DMS 273 (cell line): ENCODE data around the gene ATP11B.

Experiments used
- DNase-seq: peaks from one replicate; lab custom pipeline; 2025; ENCODE audit not compliant: unreplicated experiment; lab: John Stamatoyannopoulos, UW

The ATP11B gene

DNA sequence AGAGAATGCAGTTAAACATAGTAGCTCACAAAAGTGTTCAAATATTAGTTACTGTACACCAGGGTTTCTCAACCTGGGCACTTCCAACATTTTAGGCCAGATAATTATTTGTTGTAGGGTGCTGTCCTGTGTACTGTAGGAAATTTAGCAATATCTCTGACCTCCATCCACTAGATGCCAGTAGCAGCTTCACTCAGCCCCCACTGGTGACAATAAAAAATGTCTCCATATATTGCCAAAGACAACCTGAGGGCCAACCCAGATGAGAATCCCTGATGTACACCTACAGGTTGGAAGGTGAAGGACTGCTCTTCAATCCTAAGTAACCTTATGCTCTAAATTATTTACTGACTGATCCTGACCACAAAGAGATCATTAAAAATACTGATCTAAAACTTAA, 154.6 kb downstream of the ATP11B start:
- DNase-seq = peak; percentile 21

GRCh38 chr3:182948305-182948704, 155.0 kb downstream of the ATP11B start:
- DNase-seq = no peak

DNA sequence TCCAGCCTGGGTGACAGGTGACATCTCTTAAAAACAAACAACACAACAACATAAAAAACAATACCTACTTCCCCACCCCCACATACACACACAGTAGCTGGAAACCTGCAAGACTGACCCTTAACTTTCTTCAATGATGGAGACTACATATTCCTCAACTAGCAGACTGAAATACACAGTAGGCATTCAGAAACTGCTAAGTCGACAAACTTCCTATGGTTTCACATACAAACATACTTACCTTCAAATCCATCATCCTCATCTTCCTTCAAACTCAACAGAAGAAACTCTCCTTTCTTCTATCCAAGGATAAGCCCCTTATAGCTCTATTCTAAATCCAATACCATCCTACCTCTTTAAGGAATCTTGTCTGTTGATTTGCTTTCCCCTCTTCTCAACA, 156.4 kb downstream of the ATP11B start:
- DNase-seq = no peak

GRCh38 chr3:182954553-182955235, 161.4 kb downstream of the ATP11B start:
- DNase-seq = no peak

DNA sequence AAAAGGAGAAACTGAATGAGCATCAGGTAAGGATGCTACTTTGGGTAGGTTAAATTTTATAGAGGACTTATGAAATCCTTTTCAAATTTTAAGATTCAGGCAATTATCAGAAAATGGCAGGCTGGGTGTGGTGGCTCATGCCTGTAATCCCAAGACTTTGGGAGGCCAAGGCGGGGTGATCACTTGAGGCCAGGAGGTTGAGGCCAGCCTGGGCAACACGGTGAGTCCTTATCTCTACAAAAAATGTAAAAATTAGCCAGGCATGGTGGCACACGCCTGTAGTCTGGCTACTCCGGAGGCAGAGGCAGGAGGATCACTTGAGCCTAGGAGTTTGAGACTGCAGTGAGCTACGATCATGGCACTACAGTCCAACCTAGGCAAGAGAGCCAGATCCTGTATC, 163.9 kb downstream of the ATP11B start:
- no peak for DNase-seq

DNA sequence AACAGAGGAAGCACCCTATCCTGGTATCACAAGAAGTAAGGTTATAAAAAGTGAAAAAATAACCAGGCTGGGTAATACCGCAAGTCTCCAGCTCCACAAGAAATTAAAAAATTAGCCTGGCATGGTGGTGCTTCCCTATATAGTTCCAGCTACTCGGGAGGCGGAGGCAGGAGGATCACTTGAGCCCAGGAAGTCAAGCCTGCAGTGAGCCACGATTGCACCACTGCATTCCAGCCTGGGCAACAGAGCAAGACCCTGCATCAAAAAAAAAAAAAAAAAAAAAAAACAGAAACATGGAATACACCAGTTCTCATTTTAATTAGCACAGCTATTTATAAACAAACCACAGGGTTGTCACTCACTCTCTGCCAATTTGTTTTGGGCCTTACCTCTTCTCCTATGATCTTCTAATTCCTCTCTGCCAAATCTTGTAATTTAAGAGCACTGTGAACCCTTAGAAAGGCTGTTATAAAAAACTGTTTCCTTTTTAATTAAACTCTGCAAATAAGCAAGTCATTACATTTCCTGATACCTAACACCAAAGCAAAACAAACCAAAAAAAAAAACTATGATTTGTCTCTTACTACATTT, 164.5 kb downstream of the ATP11B start:
- DNase-seq = no peak

- DNase-seq = no peak
Measured at GRCh38 chr3:182959474-182960350, 166.4 kb downstream of the ATP11B start.

- no peak for DNase-seq
Measured at GRCh38 chr3:182962166-182962565, 168.9 kb downstream of the ATP11B start.

DNA sequence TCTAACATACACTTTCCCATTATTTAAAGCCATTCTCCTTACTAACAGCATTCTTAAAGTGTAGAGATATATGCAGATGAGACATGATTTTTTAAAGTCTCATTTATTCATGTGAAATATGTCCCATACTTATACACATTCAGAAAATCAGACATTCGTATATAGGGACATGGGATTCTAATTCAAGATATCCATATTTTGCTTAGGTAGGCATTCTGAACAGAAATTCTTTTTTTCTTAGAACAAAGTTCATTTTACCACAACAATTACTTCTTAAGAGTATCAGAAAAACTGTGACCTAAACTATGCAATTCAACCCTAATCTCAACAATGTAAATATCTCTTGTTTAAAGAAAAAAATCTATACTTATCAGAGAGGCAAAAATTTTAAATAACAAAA, 170.9 kb downstream of the ATP11B start:
- DNase-seq = no peak

- no peak for DNase-seq
Measured at GRCh38 chr3:182965861-182966366, 172.6 kb downstream of the ATP11B start.

DNA sequence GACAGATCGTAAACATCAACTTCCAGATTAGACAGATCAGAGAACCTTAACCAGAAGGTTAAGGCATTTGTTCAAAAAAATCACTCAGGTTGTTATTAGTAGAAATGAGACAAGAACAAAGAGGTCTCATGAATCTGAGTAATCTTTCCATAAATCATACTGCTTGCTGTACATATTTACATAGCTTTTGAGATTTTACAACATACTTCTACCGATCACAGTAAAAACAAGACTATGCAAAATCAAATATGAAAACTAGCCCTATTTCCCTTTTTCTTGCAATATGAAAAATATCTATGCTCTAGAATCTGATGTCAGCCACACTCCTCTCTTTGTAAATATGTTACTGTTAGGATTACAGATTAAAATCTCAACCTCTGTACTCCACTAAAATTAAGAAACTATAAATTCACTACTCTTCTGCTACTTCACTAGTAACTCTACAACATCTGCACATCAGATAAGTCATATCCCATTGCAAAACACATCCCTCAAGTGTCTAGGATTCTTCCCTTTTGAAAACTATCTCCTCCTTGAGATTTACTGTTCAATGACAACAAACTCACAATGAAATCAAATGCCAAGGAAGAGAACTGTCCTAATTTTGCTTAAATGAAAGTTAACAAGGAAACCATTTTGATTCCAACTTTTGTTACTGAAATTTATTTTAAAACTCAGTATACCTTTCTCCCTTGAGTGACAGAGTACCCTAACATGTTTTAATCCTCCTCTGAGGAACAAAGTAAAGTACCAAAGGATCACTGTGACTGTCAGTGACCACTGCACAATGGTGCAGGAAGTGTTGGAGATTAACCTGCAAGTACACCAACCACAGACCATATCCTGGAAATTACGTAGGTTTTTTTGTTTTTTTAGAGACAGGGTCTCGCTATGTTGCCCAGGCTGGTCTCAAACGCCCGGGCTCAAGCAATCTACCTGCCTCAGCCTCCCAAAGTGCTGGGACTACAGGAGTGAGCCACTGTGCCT, 174.2 kb downstream of the ATP11B start:
- no peak for DNase-seq

DNA sequence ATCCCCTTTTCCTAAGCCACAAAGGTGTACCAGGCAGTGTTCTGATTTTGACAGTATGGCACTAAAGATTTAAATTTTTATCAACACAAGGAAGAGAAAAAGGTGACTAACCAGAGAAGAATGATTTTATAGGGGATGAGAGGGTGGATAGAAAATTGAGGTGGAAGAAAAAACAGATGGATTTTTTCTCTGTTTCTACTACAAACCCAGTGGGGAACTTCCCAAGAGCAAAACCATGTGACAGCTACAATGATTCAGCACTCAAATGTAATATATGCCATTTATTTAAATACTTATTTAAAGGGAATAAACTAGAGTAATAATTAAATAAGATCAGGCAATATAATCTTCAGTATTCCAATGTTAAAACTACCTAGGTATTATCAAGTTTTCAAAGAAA, 176.0 kb downstream of the ATP11B start:
- peak; percentile 23 for DNase-seq

DNA sequence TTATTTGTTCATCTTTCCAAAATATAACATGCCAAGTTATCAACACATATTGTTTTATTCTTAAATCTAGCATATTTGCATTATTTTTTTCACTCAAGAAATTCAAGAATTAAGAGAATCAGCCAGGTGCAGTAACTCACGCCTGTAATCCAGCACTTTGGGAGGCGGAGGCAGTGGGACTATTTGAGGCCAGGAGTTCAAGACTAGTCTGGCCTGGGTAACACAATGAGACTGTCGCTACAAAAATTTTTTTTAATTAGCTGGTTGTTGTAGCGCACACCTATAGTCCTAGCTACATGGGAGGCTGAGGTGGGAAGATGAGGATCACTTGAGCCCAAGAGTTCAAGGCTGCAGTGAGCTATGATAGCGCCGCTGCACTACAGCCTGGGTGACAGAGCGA, 176.5 kb downstream of the ATP11B start:
- no peak for DNase-seq

DNA sequence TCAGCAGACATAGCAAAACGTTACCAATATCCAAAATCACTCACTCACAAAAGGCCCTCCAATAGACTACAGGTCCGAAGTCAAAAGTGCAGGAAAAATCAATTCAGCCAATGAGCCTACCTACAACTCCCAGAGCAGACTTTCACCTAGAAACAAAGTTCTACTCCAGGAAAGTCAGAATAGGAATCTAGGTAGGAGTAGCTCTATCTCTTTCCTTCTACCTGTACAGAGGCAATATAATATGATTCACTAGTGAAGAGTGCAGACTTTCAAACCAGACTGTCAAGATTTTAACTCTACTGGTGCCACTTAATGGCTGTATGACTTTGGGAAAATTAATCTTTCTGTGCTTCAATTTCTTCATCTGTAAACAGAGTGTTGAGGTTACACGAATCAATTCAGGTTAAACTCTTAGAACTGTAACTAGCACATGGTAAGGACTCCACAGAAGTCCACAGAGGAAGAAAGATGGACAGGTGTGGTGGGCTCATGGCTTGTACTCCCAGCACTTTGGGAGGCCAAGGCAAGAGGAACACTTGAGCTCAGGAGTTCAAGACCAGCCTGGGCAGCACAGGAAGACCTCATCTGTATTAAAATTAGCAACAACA, 177.6 kb downstream of the ATP11B start:
- DNase-seq = no peak
